CD14-positive monocyte (primary cell): ENCODE results near the gene RCC2. TPM values are rescaled to one million over a fixed set of nuclear protein-coding genes. Genes with fewer than 3 reads are reported as not detected.
"Not testable (repeated sequence)": the region's sequence is repeated elsewhere in the genome, so short reads cannot be mapped to it uniquely, and the experiment has no call there.

ENCODE experiments used
- DNase-seq, 3 donors: peaks; one replicate each; pipeline ENCODE4 v3.0.0-alpha.2; 2011 to 2022
- H2AFZ ChIP-seq: 2 replicates; pipeline ENCODE4 v1.6.0; 2012; ENCODE audit warnings: mild to moderate bottlenecking, low read depth, low read length, inconsistent platforms; ENCODE audit not compliant: insufficient read depth, poor library complexity, severe bottlenecking
- H3K27ac ChIP-seq, 2 donors: 1 replicate in 1 of 2; 2 replicates in 1 of 2; pipeline ENCODE4 v1.5.1; 2012 to 2013; ENCODE audit warnings: low read length in 2 of 2, control low read depth in 1 of 2, inconsistent platforms in 1 of 2, low read depth in 1 of 2, mild to moderate bottlenecking in 1 of 2
- H3K27me3 ChIP-seq, 2 donors: one replicate each; pipeline versions ENCODE4 v1.6.0 to v1.6.1; 2011 to 2013; ENCODE audit warnings: low read length in 2 of 2; ENCODE audit not compliant: control insufficient read depth in 2 of 2, insufficient read depth in 2 of 2
- H3K36me3 ChIP-seq, 2 donors: replicated peaks in 1 of 2; 1 replicate in 1 of 2; 2 replicates in 1 of 2; pipeline versions ENCODE4 v1.5.1 to v1.6.1; 2012 to 2013; ENCODE audit warnings: low read length in 2 of 2, control low read depth in 1 of 2, inconsistent platforms in 1 of 2, mild to moderate bottlenecking in 1 of 2; ENCODE audit not compliant: insufficient read depth in 2 of 2, control insufficient read depth in 1 of 2
- H3K4me1 ChIP-seq, 2 donors: 1 replicate in 1 of 2; 2 replicates in 1 of 2; pipeline versions ENCODE4 v1.5.1 to v1.6.1; 2012 to 2013; ENCODE audit warnings: low read length in 2 of 2, control low read depth in 1 of 2, inconsistent platforms in 1 of 2, mild to moderate bottlenecking in 1 of 2, moderate library complexity in 1 of 2; ENCODE audit not compliant: insufficient read depth in 2 of 2, control insufficient read depth in 1 of 2
- H3K4me2 ChIP-seq: replicated peaks from 2 replicates; pipeline ENCODE3; 2012; ENCODE audit warnings: low read length, moderate library complexity, mild to moderate bottlenecking; ENCODE audit not compliant: poor library complexity, severe bottlenecking; ENCODE audit errors: extremely low read depth
- H3K4me3 ChIP-seq, 3 experiments: fragments of 200-600 bp in 1 of 3; sonication (generic) in 1 of 3; replicated peaks in 1 of 3; 1 replicate in 2 of 3; 2 replicates in 1 of 3; pipeline ENCODE4 v1.5.1; 2011 to 2013; ENCODE audit warnings: low read length in 3 of 3, mild to moderate bottlenecking in 3 of 3, control low read depth in 2 of 3, low read depth in 2 of 3, inconsistent platforms in 1 of 3, moderate library complexity in 1 of 3
- H3K79me2 ChIP-seq: 2 replicates; pipeline ENCODE4 v1.6.0; 2012; ENCODE audit warnings: mild to moderate bottlenecking, control low read depth, inconsistent platforms, low read length, moderate library complexity; ENCODE audit not compliant: insufficient read depth
- H3K9ac ChIP-seq: 2 replicates; pipeline ENCODE4 v1.6.0; 2017; ENCODE audit warnings: low read length, mild to moderate bottlenecking; ENCODE audit not compliant: insufficient read depth, poor library complexity, severe bottlenecking
- H3K9me3 ChIP-seq, 2 donors: replicated peaks in 1 of 2; 1 replicate in 1 of 2; 2 replicates in 1 of 2; pipeline versions ENCODE4 v1.5.1 to v1.6.1; 2012 to 2013; ENCODE audit warnings: low read length in 2 of 2, control low read depth in 1 of 2; ENCODE audit not compliant: control insufficient read depth in 1 of 2, insufficient read depth in 1 of 2
- H4K20me1 ChIP-seq: 2 replicates; pipeline ENCODE4 v1.6.0; 2012; ENCODE audit warnings: mild to moderate bottlenecking, low read length, control low read depth, moderate library complexity; ENCODE audit not compliant: insufficient read depth
- H3K27ac Mint-ChIP-seq, 7 donors: one replicate each; pipeline ENCODE4 v1.8.0; 2020; ENCODE audit warnings: mild to moderate bottlenecking in 7 of 7, mixed read lengths in 7 of 7, moderate library complexity in 6 of 7, inconsistent platforms in 2 of 7
- H3K27me3 Mint-ChIP-seq, 3 donors: one replicate each; pipeline ENCODE4 v1.8.0; 2021 to 2022; ENCODE audit warnings: low read depth in 3 of 3, mild to moderate bottlenecking in 3 of 3, mixed read lengths in 3 of 3, moderate library complexity in 3 of 3, inconsistent platforms in 1 of 3
- H3K36me3 Mint-ChIP-seq, 2 donors: one replicate each; pipeline ENCODE4 v1.8.0; 2020; ENCODE audit warnings: mixed read lengths in 2 of 2, inconsistent platforms in 1 of 2, mild to moderate bottlenecking in 1 of 2
- H3K4me1 Mint-ChIP-seq: one replicate; pipeline ENCODE4 v1.8.0; 2020; ENCODE audit warnings: mild to moderate bottlenecking, mixed read lengths
- H3K4me3 Mint-ChIP-seq, 2 donors: one replicate each; pipeline ENCODE4 v1.8.0; 2020; ENCODE audit warnings: mild to moderate bottlenecking in 2 of 2, mixed read lengths in 2 of 2, moderate library complexity in 1 of 2
- H3K9me3 Mint-ChIP-seq, 7 donors: one replicate each; pipeline ENCODE4 v1.8.0; 2020 to 2022; ENCODE audit warnings: mixed read lengths in 7 of 7, mild to moderate bottlenecking in 6 of 7, moderate library complexity in 6 of 7, inconsistent platforms in 2 of 7
- CTCF ChIP-seq: fragments of 200-600 bp; IDR thresholded peaks from one replicate; pipeline ENCODE4 v1.8.0; 2022; ENCODE audit warnings: antibody characterized with exemption, mild to moderate bottlenecking
- whole genome bisulfite sequencing: methylation state at CpG from one replicate; pipeline ENCODE4 v1.1.5; 2013; ENCODE audit warnings: missing lambda C conversion rate; ENCODE audit not compliant: insufficient coverage; 5-methylcytosine and 5-hydroxymethylcytosine counted together
- intact Hi-C, 2 donors: fragments of 100-400 bp; cut with micrococcal nuclease; formaldehyde crosslinking; loops; one replicate each; pipeline versions ENCODE4 v1.15.0 to v1.15.1; 2023
- polyA plus RNA-seq, 3 donors: library from polyadenylated mRNA; depleted of rRNA in 1 of 3; unstranded in 2 of 3; stranded (reverse) in 1 of 3; fragments of 300-500 nt in 2 of 3; fragments of >200 nt in 1 of 3; fragmentation: Illumina TruSeq in 2 of 3; gene quantifications; 1 replicate in 2 of 3; 2 replicates in 1 of 3; pipeline ENCODE4 v1.2.3, GENCODE V29; 2012 to 2021

RCC2 gene
- polyA plus RNA-seq, 3 donors: 22.3 to 66.3 (median 40.9) TPM

GRCh38 chr1:17406760-17407475 is 32.6 kb downstream of the RCC2 start:
- not testable (repeated sequence) for H3K4me3 Mint-ChIP-seq, H3K9ac ChIP-seq, H3K9me3 Mint-ChIP-seq, H3K4me1 ChIP-seq, H3K27me3 ChIP-seq, H3K27me3 Mint-ChIP-seq, H3K4me2 ChIP-seq, DNase-seq, H3K9me3 ChIP-seq, H3K79me2 ChIP-seq, H2AFZ ChIP-seq, H3K4me3 ChIP-seq, H3K4me1 Mint-ChIP-seq, H3K27ac ChIP-seq
- H3K27ac Mint-ChIP-seq: peak overlapping the region in 4 of 7 donors; percentile 0 to 62 (median 34)
- WGBS: 85% methylated on average over 9 of the region's 16 CpGs
- H3K36me3 ChIP-seq: peaks cover 51 to 54% of the 10 kb centered on the region in 2 donors
- intact Hi-C loops: loop anchor here (10.0 kb wide), 3 partner anchors 162 to 292 kb away; partner anchors contain the start of genes PADI2 (in 1 of the 2) and PADI3 (in 1 of the 2)
- peaks cover 53 to 57% of the 10 kb centered on the region in 2 donors for H3K36me3 Mint-ChIP-seq
- peaks cover 39% of the 10 kb centered on the region for H4K20me1 ChIP-seq

DNA sequence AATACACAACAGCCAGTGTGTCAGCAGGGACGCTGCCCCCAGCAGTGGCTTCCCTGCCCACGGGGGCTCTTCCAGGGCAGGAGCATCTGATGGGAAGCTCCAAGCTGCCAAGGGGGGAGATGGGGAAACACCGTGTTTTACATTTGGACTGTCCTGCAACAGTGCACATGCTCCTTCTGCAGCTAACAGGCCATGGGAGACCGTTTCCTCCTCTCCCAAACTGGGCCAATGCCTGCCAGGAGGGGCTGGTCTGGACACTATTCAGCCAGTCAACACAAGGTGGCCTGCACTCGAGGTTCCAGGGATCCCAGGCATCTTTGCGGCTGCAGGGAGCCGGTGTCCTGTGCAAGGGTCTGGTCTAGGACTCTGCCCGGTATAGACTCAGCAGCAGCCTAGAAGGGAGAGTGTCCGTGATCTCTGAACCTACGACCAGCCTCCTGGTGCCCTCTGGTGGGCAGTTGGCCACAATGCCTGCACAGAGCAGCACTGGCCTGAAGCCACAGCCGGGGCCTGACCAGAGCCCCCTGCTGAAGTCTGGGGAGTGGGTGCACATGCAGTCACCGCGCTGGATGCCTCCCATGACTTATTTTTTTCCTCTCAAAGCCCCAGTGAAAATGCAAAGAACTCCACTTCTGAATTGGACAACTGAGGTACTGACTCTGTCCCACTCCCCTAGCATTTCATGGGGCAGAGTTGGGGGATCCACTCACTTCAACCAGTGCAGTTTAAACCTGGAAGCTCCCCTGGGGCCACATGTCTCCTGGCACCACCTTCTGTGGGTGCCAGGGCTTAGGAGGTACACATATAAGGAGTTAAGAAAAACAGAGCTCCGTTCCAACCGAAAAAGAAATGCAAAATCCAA is 33.3 kb downstream of the RCC2 start:
- intact Hi-C loops: loop anchor here (10.0 kb wide), 3 partner anchors 161 to 291 kb away; partner anchors contain the start of genes PADI2 (in 1 of the 2) and PADI3 (in 1 of the 2)
- H3K27me3 Mint-ChIP-seq: peaks cover 0 to 2% (median 0%) of the 10 kb centered on the region in 3 donors

More for the DNA sequence above, 33.3 kb downstream of the RCC2 start:
- peaks cover 7% of the 10 kb centered on the region for H3K4me1 Mint-ChIP-seq
- Histone ChIP-seq H3K27me3 (no peaks in the 10 kb centered on the region), H3K9ac (no peak overlapping the region), H3K9me3 (no peaks in the 10 kb centered on the region), H3K27ac (no peak overlapping the region), H3K4me1 (peaks cover 0 to 5% of the 10 kb centered on the region in 2 donors), H3K36me3 (peaks cover 44 to 46% of the 10 kb centered on the region in 2 donors), H4K20me1 (peaks cover 35% of the 10 kb centered on the region), H2AFZ (no peak overlapping the region), H3K79me2 (no peaks in the 10 kb centered on the region), H3K4me2 (no peak overlapping the region), H3K4me3 (no peak overlapping the region)
- peaks cover 45 to 49% of the 10 kb centered on the region in 2 donors for H3K36me3 Mint-ChIP-seq
- H3K27ac Mint-ChIP-seq: no peak overlapping the region
- H3K4me3 Mint-ChIP-seq: no peak overlapping the region
- peaks cover 0 to under 1% (median 0%) of the 10 kb centered on the region in 7 donors for H3K9me3 Mint-ChIP-seq
- peak; percentile 50 to 67 (median 51) for DNase-seq
- TF ChIP-seq CTCF: peak; percentile 86
- WGBS: 54% methylated on average over 9 of the region's 15 CpGs
